Brain pericyte (primary cell): ENCODE results near the gene SAMD13.

ENCODE experiments used
- DNase-seq: peaks from one replicate; pipeline ENCODE4 v3.0.0-alpha.2; 2012; ENCODE audit warnings: low read depth, low spot score

SAMD13 gene

DNA sequence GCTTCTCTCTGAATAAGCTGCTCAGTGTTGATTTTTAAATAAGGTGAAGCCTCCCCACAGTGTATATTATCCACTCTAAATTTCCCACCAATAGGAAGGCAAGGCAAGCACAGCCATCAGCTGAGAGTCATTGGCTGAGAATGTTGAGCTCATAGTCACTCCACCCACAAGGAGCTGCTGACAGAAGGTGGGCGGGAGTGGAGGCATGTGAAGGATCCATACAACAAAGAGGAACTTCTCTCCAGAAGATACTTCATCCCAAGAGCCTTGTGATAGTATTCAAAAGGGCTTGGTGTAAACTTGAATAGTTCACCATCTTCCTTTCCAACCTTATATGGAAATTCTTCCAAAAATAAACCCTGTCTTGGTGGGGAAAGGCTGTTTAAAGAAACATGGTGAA is 42.8 kb downstream of the SAMD13 start:
- DNase-seq, result no peak

- DNase-seq, result no peak
Observed at GRCh38 chr1:84345220-84345619, 43.7 kb downstream of the SAMD13 start.

- DNase-seq, result no peak
Observed at GRCh38 chr1:84347271-84347931, 45.9 kb downstream of the SAMD13 start.

GRCh38 chr1:84347932-84348555 is 46.5 kb downstream of the SAMD13 start:
- no peak for DNase-seq

DNA sequence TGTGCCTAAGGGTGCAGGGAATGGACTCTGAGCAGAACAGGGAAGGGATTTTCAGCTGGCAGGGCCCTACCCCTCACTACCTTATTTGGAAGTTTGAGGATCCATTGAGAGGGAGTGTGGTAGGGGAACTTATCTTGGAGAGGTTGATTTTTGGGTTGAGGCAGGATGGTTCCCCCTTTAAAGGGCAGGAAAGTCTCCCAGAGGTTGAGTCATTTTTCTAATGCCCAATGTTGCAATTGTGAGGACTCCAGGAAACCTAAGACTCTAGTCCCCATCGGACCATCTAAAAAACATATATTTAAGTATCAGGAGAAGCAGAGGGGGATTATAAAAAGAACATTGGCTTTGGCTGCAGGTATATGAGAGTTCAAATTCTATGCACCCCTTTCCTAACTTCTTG is 47.3 kb downstream of the SAMD13 start:
- DNase-seq, result no peak

DNA sequence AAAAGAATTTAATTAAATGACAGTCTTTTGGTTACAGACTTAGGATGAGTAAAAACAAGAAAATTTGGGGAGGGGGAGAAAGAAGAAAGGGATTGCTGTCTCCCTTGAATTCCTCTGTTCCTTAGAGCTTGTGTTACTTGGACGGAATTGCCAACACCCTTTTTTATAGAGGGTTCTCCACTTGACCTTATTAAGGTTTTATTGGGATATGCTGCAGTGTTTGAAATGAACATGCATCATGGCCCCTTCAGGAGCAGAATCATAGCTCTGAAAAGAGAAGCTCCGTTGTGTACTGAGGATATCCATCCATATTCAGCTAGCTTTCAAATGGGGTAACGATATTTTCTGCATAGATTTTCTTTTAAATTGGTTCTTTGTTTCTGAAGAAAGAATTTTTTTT is 48.6 kb downstream of the SAMD13 start:
- DNase-seq, result no peak

GRCh38 chr1:84350550-84350949 is 49.0 kb downstream of the SAMD13 start:
- no peak for DNase-seq

- no peak for DNase-seq
Observed at GRCh38 chr1:84352298-84353106, 51.0 kb downstream of the SAMD13 start.

DNA sequence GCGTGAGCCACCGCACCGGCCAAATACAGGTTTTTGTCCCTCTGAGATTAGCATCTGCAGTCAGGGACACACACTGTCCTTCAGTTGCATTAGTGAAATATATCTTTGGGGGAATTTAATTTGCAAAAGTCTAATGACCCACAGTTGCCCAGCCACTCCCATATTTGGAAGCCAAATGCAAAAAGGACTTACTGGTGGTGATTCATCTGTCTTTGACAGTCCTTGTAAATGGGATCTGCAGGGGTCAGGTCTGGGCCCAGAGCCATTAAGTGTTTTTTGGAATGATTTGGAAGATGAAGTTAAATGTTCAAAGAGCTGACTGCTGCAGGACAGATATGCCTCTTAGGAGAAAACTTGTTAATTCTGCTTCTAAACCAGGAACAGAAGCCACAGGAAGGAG is 52.2 kb downstream of the SAMD13 start:
- no peak for DNase-seq

- no peak for DNase-seq
Observed at GRCh38 chr1:84355556-84355955, 54.0 kb downstream of the SAMD13 start.

DNA sequence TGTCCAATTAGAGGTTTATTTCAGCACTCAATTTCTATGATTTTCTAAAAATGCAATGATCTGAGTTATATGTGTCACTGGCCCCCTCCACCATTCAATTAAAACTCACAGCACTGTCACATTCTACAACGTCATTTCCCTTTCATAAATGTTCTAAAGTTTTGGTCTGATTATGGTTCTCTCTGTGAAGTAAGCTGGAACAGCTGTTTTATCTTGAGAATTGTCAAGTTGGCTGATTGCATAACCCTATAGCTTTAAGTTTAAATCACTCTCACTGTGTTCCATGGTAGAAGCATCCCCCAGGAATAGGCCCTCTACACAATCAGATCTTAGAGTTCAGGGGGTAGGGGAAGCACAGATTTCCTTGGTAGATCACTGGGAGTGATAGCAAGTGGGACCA is 55.4 kb downstream of the SAMD13 start:
- no peak for DNase-seq

- no peak for DNase-seq
Observed at GRCh38 chr1:84358695-84359094, 57.2 kb downstream of the SAMD13 start.

- no peak for DNase-seq
Observed at GRCh38 chr1:84360316-84360715, 58.8 kb downstream of the SAMD13 start.

DNA sequence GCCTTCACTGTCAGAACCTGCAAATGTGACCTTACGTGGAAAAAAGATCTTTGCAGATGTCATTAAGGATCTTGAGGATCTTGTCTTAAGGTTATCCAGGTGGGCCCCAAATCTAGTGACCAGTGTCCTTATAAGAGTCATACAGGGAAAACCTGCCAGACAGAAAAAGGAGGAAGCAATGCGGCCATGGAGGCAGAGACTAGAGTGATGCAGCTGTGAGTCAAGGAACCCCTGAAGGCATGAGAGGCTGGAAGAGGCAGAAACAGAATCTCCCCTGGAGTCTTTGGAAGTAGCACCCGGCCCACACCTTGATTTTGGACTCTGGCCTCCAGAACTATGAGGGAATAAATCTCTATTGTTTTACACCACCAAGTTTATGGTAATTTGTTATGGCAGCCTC is 60.3 kb downstream of the SAMD13 start:
- DNase-seq, result no peak

DNA sequence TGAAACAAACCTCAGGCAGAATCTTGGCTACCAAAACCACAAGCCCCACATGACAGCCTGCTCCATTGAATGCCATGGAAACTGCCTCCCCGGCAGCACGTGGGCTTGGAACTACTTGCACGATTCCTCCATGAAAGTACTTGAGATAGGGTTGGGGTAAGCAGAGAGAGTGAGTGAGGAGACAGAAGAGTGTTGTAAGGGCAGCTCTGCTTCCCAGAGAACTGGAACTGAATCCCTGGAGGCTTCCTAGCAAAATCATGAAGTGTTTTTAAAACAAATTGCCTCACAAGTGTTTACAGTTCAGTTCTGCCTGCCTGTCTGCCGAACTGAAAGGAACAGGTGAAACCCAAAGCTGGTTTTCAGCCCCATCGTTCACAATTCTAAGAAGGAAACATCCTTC is 61.5 kb downstream of the SAMD13 start:
- no peak for DNase-seq

GRCh38 chr1:84363622-84364021 is 62.1 kb downstream of the SAMD13 start:
- no peak for DNase-seq

GRCh38 chr1:84365225-84366221 is 64.0 kb downstream of the SAMD13 start:
- DNase-seq, result peak; percentile 53

GRCh38 chr1:84366786-84367185 is 65.3 kb downstream of the SAMD13 start:
- DNase-seq, result no peak

- DNase-seq, result no peak
Observed at GRCh38 chr1:84367219-84367618, 65.7 kb downstream of the SAMD13 start.

- no peak for DNase-seq
Observed at GRCh38 chr1:84368441-84368840, 66.9 kb downstream of the SAMD13 start.

GRCh38 chr1:84370266-84370665 is 68.8 kb downstream of the SAMD13 start:
- no peak for DNase-seq
